Spleen (tissue), 7 donors: ENCODE data around the gene PCED1B.

ENCODE experiments used
- CTCF ChIP-seq, 11 experiments: fragments of 200-600 bp in 7 of 11; fragments of 450-650 bp in 4 of 11; sonication (generic) in 4 of 11; IDR thresholded peaks in 8 of 11; conservative IDR thresholded peaks in 3 of 11; 1 replicate in 7 of 11; 2 replicates in 4 of 11; pipeline versions ENCODE4 v1.4.0 to v1.8.0; 2016 to 2021; ENCODE audit warnings: antibody characterized with exemption in 11 of 11, inconsistent platforms in 4 of 11, mild to moderate bottlenecking in 1 of 11
- POLR2AphosphoS5 ChIP-seq, 3 donors: sonication (generic); formaldehyde crosslinking; IDR thresholded peaks; one replicate each; pipeline ENCODE4 v1.5.1; 2017; ENCODE audit warnings: antibody characterized with exemption in 3 of 3
- donor health status: DM: no; HTN: no; CAD: no; lungs with moderate emphysema.
- donor health status: DM: no; HTN: no; CAD: no.
- donor health status: DM: no; HTN: no; CAD: no.

GRCh38 chr12:47192051-47192450 lies 112.6 kb downstream of the PCED1B start:
- TF ChIP-seq CTCF (IDR thresholded peaks at IDR 0.05 in 8 of 11, conservative IDR thresholded peaks at IDR 0.05 in 3 of 11) (no peak), POLR2AphosphoS5 (IDR thresholded peaks at IDR 0.05) (no peak)
